GM20431 (cell line): ENCODE measurements around the gene SPEM1.

Experiments used
- in situ Hi-C: fragments of 300-500 bp; cut with MseI, MboI; formaldehyde crosslinking; loops from one replicate; pipeline ENCODE4 v1.15.0; 2020; ENCODE audit warnings: low sequenced_read_pairs; ENCODE audit not compliant: unreplicated experiment

Gene SPEM1, protein sequence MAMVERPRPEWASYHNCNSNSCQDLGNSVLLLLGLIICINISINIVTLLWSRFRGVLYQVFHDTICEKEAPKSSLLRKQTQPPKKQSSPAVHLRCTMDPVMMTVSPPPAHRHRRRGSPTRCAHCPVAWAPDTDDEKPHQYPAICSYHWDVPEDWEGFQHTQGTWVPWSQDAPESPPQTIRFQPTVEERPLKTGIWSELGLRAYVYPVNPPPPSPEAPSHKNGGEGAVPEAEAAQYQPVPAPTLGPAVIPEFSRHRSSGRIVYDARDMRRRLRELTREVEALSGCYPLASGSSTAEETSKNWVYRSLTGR

DNA sequence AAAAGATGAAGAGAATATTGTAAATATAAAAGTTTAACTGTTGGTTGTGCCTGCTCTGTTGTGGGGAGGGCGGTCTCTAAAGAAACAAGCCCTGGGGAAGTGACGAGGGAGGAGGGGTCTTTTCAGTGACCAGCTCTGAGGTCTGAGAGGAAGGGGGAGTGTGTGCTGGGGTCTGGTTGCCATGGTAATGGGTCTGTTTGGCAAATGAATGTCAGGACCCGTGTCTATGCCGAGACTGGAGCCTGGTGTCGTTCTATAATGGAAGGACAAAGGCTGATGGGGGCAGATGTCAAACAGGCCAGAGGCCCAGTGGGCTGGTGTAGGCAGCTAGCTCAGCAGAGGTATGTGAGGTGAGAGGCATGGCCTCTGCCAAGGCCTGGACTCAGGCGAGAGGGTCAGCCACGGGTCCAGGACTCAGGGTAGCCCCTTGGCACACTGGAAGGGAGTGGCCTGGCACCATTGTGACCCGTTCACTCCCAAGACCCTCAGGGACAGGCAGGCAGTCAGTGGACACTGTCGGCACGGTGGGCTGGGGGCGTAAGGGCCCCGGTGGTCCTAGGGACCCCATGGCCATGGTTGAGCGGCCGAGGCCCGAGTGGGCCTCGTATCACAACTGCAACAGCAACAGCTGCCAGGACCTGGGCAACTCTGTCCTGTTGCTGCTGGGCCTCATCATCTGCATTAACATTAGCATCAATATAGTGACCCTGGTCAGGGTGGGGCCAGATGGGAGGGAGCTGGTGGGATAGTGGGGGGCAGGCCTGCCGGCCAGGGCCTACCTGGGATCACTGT lies at the start of gene SPEM1:
SPEM1 (plus strand) TSS at position 506 of the 792 bp plus-strand sequence; CDS start at position 567, 61 bp downstream.
- in situ Hi-C loops, result no loop called here

DNA sequence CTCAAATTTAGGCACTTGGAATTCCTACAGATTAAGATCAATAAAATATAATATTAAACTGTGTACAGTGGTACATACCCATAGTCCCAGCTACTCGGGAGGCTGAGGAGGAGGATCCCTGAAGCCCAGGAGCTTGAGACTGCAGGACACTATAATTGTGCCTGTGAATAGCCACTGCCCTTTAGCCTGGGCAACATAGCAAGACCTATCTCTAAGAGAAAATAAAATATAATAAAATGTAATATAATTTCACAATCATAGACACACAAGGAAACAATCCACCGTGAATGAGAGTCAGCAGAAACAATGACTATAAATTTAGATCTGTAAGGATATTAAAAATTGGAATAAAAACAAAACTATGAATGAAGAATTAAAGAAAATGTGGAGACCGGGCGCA lies 49.3 kb upstream of the SPEM1 start:
- in situ Hi-C loops, result no loop called here

DNA sequence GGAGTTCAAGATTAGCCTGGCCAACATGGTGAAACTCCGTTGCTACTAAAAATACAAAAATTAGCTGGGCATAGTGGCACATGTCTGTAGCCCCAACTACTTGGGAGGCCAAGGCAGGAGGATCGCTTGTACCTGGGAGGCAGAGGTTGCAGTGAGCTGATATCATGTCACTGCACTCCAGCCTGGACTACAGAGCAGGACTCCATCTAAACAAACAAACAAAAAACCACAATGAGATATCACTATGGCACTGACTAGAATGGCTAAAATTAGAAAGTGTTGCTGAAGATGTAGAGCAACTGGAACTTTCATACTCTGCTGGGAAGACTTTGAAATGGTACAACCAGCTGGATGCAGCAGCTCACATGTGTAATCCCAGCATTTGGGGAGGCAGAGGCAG lies 45.8 kb upstream of the SPEM1 start:
- in situ Hi-C loops, result no loop called here

DNA sequence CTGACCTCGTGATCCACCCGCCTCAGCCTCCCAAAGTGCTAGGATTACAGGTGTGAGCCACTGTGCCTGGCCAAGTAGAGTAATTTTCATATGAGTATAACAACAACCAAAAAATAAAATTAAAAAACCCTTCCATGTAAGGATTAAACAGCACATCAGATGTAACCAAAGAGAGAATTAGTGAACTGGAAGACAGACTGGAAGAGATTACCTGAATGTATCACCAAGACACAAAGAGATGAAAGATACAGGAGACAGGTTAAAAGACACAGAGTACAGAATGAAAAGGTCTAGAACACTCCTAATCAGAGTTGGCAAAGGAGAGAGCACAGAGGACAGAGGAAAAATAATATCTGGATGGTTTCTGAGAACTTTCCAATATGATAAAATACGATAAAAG lies 41.0 kb upstream of the SPEM1 start:
- in situ Hi-C loops, result no loop called here

DNA sequence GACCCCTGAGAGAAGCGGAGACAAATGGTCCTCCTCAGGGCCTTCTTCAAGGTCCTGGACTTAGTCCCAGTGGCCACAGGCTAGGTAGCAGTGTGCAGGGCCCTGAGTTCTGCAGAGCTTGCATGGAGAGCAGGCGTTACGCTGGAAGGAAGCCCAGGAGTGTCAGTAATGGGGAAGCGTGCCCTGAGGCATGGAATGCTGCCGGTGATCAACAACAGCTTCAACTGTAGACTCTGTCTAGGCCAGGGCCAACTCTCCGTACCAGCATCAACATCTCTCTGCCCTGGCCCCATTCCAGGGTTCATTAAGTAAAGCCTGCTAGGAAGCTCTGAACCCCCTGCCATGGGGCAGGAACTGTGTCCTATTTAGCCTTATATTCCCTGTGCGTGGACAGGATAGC lies 39.8 kb upstream of the SPEM1 start:
- in situ Hi-C loops, result no loop called here

DNA sequence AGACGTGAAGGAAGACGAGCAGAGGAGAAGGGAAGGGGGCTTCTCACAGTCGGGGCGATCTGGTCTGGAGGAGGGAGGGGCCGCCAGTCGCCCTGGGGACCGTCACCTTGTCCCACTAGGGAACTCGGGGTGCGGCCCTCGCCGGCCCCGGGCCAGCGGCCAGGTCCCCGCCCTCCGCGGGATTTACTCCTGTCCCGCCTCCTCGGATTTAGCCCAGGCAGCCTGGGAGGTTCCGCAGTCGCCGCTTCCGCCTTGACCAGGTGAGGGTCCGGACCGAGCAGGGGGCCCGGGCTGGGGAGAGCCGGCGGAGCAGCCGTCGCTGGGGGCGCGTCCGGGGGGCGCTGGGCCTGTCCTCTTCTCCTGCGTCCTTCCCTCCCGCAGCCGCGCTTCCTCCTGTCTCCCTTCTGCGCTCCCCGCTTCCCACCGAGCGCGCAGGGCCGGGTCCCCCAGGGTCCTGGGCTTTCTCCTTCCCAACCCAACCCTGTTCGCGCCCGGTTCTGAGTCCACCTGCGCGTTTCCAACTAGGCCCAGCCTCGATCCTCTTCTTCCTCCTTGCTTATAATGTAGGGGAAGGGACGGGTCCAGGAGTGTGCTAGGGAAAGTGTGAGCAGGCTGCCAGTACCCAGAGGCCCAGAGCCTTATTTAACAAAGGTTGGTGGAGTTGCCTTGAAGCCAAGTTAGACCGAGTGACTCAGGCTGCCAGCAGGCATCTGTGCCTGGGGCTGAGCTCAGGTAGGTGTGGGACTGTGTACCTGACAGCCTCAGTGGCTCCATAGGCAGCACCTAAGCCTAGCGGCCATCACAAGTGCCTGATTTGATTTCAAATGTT lies 39.1 kb upstream of the SPEM1 start, which contains the start of gene TNK1:
TNK1 (plus strand) TSS at position 235 of the 829 bp plus-strand sequence. CDS start 1,838 bp downstream, outside the sequence.
- in situ Hi-C loops, result no loop called here

DNA sequence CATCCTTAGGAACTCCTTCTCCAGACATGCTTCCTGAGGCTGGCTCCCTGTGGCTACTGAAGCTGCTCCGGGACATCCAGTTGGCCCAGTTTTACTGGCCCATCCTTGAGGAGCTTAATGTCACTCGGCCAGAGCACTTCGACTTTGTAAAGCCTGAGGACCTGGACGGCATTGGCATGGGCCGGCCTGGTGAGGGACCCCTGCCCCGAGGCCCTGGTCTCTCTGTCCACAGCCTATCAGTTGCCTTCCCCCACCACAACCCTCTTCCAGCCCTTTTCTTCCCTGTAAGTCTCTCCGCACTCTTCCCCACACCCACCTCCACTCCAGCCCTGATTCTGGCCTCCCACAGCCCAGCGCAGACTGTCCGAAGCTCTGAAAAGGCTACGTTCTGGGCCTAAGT lies 37.2 kb upstream of the SPEM1 start:
- in situ Hi-C loops, result no loop called here

DNA sequence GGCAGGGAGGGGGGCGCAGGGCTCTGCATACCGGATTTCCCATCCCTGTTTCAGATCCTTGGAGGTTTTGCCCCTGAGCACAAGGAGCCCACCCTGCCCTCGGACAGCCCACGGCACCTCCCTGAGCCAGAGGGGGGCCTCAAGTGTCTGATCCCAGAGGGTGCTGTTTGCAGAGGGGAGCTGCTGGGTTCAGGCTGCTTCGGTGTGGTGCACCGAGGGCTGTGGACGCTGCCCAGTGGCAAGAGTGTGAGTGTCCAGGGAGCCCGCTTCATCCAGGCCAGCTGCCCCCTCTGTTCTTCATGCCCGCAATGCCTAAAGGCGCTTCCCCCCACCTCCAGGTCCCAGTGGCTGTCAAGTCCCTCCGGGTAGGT lies 36.8 kb upstream of the SPEM1 start:
- in situ Hi-C loops, result no loop called here

DNA sequence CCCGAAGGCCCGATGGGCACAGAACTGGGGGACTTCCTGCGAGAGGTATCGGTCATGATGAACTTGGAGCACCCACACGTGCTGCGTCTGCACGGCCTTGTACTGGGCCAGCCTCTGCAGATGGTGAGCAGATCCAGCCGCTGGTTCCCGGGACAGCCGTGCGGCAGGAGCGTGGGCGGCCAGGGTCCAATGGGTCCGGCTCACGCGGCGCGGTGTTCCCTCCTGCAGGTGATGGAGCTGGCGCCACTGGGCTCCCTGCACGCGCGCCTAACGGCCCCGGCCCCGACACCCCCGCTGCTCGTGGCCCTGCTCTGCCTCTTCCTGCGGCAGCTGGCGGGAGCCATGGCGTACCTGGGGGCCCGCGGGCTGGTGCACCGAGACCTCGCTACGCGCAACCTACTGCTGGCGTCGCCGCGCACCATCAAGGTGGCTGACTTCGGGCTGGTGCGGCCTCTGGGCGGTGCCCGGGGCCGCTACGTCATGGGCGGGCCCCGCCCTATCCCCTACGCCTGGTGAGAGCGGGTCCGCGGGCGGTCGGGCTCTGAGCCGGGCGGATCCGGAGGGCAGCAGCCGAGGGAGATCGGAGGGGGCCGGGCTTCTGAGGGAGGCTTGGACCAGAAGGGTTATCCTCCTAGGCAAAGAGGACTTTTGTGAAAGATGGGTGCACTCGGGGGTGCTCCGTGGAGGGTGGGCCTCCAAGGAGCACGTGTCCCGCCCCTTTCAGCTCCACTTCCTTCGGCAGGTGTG lies 36.2 kb upstream of the SPEM1 start:
- in situ Hi-C loops, result no loop called here

DNA sequence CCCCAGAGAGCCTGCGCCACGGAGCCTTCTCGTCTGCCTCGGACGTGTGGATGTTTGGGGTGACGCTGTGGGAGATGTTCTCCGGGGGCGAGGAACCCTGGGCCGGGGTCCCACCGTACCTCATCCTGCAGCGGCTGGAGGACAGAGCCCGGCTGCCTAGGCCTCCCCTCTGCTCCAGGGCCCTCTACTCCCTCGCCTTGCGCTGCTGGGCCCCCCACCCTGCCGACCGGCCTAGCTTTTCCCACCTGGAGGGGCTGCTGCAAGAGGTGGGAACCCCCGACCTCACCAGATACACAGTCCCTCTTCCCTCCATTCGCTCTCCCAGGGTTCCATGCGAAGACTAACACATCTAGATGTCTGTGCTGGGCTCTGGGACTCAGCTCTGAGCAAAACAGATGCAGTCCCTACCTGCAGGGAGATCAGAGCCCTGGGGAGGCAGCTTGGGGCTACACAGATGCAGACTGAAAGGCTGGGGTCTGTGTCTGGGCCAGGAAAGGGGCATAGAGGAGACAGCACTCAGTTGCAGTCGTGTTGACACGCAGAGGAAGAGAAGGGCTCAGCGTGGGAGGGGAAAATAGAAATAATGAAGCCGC lies 35.5 kb upstream of the SPEM1 start:
- in situ Hi-C loops, result no loop called here

DNA sequence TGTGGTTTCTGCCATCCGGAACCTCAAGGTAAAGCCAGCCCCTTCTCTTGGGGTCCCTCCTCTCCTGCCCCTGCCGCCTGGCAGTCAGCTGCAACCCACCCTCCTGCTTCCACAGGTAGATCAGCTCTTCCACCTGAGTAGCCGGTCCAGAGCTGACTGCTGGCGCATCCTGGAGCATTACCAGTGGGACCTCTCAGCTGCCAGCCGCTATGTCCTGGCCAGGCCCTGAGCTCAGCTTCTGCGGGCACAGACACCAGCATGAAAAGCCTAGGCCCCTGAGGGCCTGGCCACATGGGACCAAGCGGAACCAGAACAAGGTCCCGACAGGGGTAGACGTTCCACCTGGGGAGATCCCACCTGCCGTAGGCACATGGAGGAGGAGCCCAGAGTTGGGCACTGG lies 31.3 kb upstream of the SPEM1 start:
- in situ Hi-C loops, result no loop called here

DNA sequence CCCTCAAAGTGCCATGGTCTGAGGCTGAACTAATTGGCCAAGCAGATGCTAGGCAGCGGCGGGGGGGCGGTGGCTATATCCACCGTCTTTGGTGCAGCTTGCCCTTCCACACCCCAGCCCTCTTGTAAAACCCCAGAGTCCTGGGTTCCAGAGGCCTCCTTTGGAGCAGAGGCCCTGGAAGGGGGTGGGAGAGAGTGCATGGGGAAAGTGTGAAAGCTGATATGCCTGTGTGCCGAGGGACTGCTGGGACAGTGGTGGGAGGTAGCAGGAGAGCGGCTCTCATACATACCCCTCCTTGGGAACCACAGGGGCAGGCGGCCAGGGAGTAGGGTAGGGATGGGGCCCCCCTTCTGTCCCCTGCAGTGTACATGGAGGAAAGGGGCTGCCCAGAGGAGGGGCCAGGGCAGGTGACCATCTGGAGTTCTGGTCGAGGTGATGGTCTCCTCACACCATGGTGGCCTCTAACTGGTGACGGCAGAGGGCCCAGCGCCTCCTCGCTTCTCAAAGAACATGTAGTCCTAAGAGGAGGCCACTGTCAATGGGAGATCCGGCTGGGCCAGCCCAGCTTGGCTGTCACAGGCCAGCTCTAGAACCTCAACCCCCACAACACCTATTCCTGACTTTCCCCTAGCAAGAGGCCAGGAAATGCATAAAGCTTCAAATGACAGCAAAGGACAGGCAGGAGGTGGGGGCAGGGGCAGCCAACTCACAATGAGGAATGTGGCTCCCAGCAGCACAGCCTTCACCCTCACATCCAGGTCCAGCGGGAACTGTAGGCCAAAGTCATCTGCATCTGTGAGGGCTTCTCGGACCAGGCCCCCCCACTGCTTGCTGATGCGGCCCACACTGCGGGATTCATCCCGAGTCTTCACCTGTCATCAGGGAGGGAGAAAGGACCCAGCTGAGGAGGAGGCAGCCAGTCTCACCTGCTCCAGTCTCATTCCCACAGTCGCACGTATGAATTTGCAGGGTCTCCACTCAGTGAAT lies 29.9 kb upstream of the SPEM1 start:
- in situ Hi-C loops, result no loop called here

DNA sequence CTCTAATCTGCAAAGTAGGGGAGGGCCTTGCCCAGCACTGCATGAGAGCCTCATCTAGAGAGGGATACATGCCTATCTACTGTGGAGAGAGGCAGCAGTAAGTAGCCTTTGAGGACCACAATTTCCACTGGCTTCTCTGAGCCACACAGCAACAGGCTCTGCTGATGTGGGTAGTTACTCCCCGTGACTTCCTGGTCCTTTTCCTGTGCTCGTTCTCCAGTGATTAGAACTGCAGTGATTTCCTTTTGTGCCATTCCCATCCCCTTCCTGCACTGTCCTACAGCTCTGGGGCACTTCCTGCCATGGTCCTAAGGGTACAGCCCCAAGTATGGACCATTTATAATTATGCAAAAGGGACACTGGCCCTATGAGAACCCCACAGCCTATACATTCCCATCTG lies 28.8 kb upstream of the SPEM1 start:
- in situ Hi-C loops, result no loop called here

DNA sequence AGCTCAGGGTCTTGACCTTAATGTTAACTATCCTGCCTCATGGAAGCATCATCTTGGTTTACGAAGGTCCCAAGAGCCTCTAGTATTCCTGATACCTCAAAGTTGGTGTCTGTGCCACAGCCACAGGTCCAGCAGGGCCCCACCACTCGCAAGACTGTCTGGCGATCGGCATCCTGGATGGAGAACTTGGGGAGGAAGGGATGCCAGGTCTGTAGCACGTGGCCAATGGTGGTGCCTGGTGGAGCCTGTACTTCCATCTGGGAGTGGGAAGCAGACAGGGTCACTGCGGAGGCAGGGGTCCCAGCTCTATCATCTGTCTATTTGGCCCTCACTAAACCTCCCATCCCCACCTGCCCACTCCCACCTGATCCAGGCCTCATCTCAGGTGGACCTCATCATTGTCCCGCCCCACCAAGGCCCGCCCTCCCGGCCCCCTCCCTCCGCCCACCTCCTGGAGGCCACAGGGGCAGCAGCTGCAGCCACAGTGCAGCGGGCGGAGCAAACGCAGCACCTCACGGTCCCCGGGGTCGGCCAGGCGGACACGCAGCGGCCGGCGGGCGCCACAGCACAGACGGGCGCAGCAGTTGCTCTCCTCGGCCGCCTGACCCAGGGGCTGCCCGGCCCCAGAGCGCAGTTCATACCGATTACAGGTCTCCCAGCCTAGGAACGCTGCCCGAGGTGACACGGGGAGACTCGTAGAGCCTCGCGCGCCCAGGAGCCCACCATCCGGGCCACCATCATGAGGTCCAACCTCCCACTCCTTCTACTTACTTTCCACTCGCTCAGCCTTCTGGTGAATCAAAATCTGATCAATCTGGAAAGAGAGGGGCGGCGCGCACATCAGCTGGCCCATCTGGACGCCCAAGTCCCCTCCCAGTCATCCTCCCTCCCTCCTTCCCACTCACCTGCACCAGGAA lies 27.2 kb upstream of the SPEM1 start:
- in situ Hi-C loops, result no loop called here

DNA sequence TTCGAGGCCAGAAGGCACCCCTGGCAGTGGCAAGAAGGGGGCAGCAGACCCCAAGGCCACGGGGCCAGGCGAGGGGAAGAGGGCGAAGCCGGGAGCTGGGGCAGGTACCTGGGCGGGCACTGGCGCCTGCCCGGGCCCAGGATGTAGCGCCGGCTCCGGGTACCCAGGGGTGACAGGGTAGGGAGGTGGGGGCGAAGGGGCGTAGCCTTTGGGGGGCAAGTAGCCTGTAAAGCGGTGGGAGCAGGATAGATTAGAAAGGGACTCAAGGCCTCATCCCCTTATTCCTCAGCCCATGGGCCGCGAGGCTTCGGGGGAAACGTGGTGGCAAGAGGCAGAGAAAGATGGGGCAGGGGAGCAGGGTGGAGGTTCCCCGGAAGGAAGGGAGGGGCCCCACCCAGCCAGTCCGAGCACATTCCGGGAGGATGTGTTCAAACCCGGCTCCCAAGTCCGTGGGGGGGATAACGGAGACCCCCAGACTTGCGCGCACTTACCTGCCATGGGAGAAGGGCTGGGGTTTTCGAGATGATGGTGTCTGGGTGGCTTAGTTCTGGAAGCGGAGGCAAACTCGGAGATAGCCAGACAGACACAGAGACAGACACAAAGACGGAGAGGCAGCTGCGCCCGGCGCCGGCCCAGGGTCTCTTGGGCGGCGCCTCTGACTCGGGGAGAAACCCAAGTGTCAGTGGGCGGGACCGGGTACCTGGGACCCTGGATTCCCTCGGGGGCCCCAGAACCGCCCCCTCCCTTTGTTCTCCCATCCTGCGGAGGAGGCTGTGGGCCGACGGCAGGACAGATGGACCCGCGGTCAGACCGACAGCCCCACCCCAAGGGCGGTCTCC lies 26.3 kb upstream of the SPEM1 start:
- in situ Hi-C loops, result no loop called here

DNA sequence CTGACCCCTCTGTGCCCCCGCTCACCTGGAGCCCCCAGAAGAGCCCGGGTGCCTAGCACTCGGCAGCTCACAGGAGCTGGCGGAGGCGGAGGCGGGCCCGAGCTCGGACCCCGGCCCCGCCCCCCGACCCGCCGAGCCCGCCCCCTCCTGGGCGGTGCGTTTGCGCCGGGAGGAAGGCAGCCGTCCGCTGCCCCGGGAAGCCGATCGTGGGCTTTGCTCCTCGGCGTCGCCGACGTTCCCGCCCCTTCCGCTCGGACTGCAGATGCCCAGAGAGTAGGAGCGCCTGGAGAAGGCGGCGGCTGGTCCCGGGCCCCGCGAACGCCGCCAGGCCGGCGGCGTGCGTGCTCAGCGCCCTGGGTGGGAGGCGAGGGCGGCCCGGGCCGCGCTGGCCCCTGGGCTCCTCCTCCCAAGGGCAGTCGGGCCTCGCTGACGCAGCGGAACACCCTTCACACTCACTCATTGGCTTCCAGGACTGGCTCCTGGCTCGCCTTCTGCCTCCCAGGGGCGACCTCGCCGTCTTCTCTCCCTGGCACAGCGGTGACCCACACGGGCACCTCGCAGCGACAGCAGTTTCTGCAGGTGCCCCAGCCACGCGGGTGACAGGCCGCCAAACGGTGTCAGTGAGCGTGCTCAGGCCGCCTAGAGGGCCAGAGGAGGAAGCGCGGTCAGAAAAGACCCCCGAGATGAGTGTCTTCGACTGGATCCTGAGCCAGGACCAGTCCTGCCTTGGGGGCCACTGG lies 25.5 kb upstream of the SPEM1 start, which contains the start of gene PLSCR3:
PLSCR3 (minus strand) TSS at position 74 of the 740 bp plus-strand sequence. CDS start 415 bp downstream, outside the sequence.
- in situ Hi-C loops, result no loop called here
